Measurements from ENCODE around the gene TMED6.

Gene TMED6

DNA sequence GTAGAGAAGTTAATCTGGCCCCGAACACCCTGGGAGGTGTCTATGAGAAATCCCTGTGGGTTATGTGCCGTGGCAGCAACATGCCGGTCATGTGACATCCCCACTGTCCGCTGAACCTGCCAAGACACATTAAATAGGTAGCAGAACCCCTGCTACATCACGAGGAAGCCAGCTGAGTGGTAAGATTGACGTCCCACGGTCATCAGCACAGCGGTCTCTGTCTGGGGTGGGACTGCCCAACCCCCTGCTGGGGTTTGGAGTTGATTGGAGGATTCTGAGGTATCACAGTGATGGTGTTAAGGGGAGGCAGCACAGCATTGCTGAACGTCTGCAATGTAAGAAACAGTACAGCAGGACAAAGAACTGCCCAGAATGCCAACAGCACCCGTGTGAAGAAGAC is 2.0 kb downstream of the TMED6 start:
- peaks cover 26% of the 10 kb centered on the region for H3K36me3 Mint-ChIP-seq (ENCODE audit: low read depth)
- no peak for DNase-seq
- peaks cover 6% of the 10 kb centered on the region for H3K27me3 Mint-ChIP-seq (ENCODE audit: low read depth, poor library complexity)
- no peak overlapping the region for H3K4me3 Mint-ChIP-seq
- TF ChIP-seq CTCF (IDR thresholded peaks at IDR 0.05): no peak
- H3K27ac Mint-ChIP-seq: peak overlapping the region; percentile 72
- no peaks in the 10 kb centered on the region for H3K9me3 Mint-ChIP-seq
- no peaks in the 10 kb centered on the region for H3K4me1 Mint-ChIP-seq

DNA sequence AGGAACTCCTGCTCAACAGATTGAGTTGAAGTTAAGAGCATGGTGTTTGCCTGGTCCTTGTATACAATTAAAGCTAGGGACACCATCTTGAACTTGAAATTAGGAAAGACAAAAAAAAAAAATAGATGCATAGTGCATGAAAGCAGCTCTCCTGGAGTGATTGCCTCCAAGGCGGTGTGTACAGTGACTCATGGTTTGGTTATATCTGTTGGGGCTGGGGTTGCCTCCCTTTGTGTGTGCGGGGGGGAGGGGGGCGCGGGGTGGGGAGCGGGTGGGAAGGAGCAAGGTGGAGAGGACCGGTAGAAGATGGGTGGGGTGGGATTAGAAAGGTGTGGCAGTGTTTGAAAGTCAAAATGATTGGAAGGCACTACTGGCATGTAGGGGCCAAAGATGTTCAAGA is 3.4 kb downstream of the TMED6 start:
- Mint-ChIP-seq H3K36me3 (ENCODE audit: low read depth) (peaks cover 28% of the 10 kb centered on the region), H3K27ac (no peak overlapping the region), H3K4me3 (no peak overlapping the region), H3K9me3 (no peaks in the 10 kb centered on the region), H3K27me3 (ENCODE audit: low read depth, poor library complexity) (peaks cover 6% of the 10 kb centered on the region), H3K4me1 (no peaks in the 10 kb centered on the region)
- no peak for TF ChIP-seq CTCF (IDR thresholded peaks at IDR 0.05)
- DNase-seq: no peak

DNA sequence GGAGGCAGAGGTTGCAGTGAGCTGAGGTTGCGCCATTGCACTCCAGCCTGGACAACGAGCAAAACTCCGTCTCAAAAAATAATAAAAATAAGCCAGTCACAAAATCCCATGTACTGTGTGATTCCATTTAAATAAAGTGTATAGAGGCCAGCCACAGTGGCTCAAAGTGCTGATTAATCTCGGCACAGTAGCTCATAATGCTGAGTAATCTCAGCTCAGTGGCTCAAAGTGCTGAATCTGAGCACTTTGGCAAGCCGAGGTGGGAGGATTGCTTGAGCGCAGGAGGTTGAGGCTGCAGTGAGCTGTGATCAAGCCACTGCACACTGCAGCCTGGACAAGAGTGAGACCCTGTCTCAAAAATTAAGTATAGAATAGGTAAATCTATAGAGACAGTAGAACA is 4.9 kb downstream of the TMED6 start:
- no peak for TF ChIP-seq CTCF (IDR thresholded peaks at IDR 0.05)
- Mint-ChIP-seq H3K9me3 (no peaks in the 10 kb centered on the region), H3K4me3 (no peak overlapping the region), H3K27me3 (ENCODE audit: low read depth, poor library complexity) (peaks cover 6% of the 10 kb centered on the region), H3K27ac (no peak overlapping the region), H3K36me3 (ENCODE audit: low read depth) (peaks cover 29% of the 10 kb centered on the region), H3K4me1 (no peaks in the 10 kb centered on the region)
- DNase-seq: no peak

DNA sequence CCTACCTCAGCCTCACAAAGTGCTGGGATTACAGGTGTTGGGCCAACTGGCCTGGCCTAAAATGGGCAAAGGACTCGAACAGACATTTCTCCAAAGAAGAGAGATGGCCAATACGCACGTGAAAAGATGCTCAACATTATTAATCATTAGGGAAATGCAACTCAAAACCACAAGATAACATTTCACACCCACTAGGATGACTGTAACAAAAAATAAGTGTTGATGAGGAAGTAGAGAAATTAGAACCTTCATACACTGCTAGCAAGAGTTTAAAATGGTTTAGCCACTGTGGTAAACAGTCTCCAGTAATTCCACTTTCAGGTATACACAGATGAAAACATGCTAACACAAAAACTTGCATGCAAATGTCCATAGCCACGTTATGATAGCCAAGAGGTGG is 5.7 kb downstream of the TMED6 start:
- no peak overlapping the region for H3K4me3 Mint-ChIP-seq
- DNase-seq: no peak
- no peak for TF ChIP-seq CTCF (IDR thresholded peaks at IDR 0.05)
- H3K9me3 Mint-ChIP-seq: no peaks in the 10 kb centered on the region
- peaks cover 6% of the 10 kb centered on the region for H3K27me3 Mint-ChIP-seq (ENCODE audit: low read depth, poor library complexity)
- peaks cover 36% of the 10 kb centered on the region for H3K36me3 Mint-ChIP-seq (ENCODE audit: low read depth)
- no peak overlapping the region for H3K27ac Mint-ChIP-seq
- H3K4me1 Mint-ChIP-seq: peaks cover 7% of the 10 kb centered on the region

GRCh38 chr16:69344171-69344570 is 7.4 kb downstream of the TMED6 start:
- peaks cover 22% of the 10 kb centered on the region for H3K4me1 Mint-ChIP-seq
- H3K9me3 Mint-ChIP-seq: no peaks in the 10 kb centered on the region
- DNase-seq: no peak
- peaks cover 36% of the 10 kb centered on the region for H3K36me3 Mint-ChIP-seq (ENCODE audit: low read depth)
- H3K27ac Mint-ChIP-seq: no peak overlapping the region
- TF ChIP-seq CTCF (IDR thresholded peaks at IDR 0.05): no peak
- H3K4me3 Mint-ChIP-seq: no peak overlapping the region
- H3K27me3 Mint-ChIP-seq (ENCODE audit: low read depth, poor library complexity): peaks cover 6% of the 10 kb centered on the region

GRCh38 chr16:69340095-69340644 is 11.4 kb downstream of the TMED6 start:
- Mint-ChIP-seq H3K9me3 (no peaks in the 10 kb centered on the region), H3K27ac (peak overlapping the region; percentile 95), H3K36me3 (ENCODE audit: low read depth) (peaks cover 42% of the 10 kb centered on the region), H3K4me3 (peak overlapping the region; percentile 100), H3K4me1 (peaks cover 42% of the 10 kb centered on the region), H3K27me3 (ENCODE audit: low read depth, poor library complexity) (peaks cover 3% of the 10 kb centered on the region)
- no peak for TF ChIP-seq CTCF (IDR thresholded peaks at IDR 0.05)
- DNase-seq: no peak

Measured in nephron progenitor cell (in vitro differentiated cells).